OCI-LY1 (cell line): Measurements from ENCODE around the gene RNF168.
"Not testable (repeated sequence)": the region's sequence is repeated elsewhere in the genome, so short reads cannot be mapped to it uniquely, and the experiment has no call there.

ENCODE experiments used
- EZH2 ChIP-seq: fragments of 200-600 bp; sonication (generic), shearing (Covaris generic); IDR thresholded peaks from 2 replicates; pipeline ENCODE4 v1.8.0; 2017; ENCODE audit warnings: borderline replicate concordance, mixed run types, mild to moderate bottlenecking, antibody characterized with exemption, low read length, moderate library complexity, mixed read lengths
- TF ChIP-seq, protein P1 (sequence below): fragments of 200-600 bp; sonication (generic), shearing (Covaris generic); IDR thresholded peaks from 2 replicates; pipeline ENCODE4 v1.5.1; 2017; ENCODE audit warnings: mild to moderate bottlenecking, antibody characterized with exemption, low read length, moderate library complexity, mixed read lengths

DNA sequence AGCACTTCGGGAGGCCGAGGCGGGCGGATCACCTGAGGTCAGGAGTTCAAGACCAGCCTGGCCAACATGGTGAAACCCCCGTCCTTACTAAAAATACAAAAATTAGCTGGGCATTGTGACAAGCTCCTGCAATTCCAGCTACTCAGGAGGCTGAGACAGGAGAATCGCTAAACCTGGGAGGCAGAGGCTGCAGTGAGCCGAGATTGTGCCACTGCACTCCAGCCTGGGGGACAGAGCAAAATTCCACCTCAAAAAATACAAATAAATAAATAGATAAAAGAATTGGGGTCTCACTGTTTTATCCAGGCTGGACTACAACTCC is 470 bp upstream of the RNF168 start:
- TF ChIP-seq, protein P1, sequence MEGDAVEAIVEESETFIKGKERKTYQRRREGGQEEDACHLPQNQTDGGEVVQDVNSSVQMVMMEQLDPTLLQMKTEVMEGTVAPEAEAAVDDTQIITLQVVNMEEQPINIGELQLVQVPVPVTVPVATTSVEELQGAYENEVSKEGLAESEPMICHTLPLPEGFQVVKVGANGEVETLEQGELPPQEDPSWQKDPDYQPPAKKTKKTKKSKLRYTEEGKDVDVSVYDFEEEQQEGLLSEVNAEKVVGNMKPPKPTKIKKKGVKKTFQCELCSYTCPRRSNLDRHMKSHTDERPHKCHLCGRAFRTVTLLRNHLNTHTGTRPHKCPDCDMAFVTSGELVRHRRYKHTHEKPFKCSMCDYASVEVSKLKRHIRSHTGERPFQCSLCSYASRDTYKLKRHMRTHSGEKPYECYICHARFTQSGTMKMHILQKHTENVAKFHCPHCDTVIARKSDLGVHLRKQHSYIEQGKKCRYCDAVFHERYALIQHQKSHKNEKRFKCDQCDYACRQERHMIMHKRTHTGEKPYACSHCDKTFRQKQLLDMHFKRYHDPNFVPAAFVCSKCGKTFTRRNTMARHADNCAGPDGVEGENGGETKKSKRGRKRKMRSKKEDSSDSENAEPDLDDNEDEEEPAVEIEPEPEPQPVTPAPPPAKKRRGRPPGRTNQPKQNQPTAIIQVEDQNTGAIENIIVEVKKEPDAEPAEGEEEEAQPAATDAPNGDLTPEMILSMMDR, result not testable (repeated sequence)
- not testable (repeated sequence) for TF ChIP-seq EZH2
